ENCODE results near the gene PNPLA1.

- TF ChIP-seq REST (IDR thresholded peaks at IDR 0.05; ENCODE audit: insufficient read depth in 1 of 2, low read depth in 2 of 2, low read length in 2 of 2) (no peak), TAF1 (IDR thresholded peaks at IDR 0.05; ENCODE audit: borderline replicate concordance, insufficient read depth, low read length) (no peak)
Measured at GRCh38 chr6:36319821-36320220, 50.0 kb downstream of the PNPLA1 start.

Measured in PFSK-1 (cell line).